GM06990 (cell line): ENCODE measurements around the gene FBXL13.

ENCODE experiments used
- DNase-seq: peaks from one replicate; pipeline ENCODE4 v3.0.0-alpha.2; 2011; ENCODE audit not compliant: insufficient read length; ENCODE audit errors: extremely low read depth
- H3K27me3 ChIP-seq: replicated peaks from 2 replicates; pipeline ENCODE4 v1.6.0; 2011; ENCODE audit warnings: low read length; ENCODE audit not compliant: control insufficient read depth, insufficient read depth
- H3K36me3 ChIP-seq: 2 replicates; pipeline ENCODE4 v1.5.1; 2011; ENCODE audit warnings: low read length; ENCODE audit not compliant: control insufficient read depth, insufficient read depth
- H3K4me3 ChIP-seq: replicated peaks from 2 replicates; pipeline ENCODE4 v1.5.1; 2011; ENCODE audit warnings: low read depth, mild to moderate bottlenecking, control low read depth, low read length
- CTCF ChIP-seq: IDR thresholded peaks from 2 replicates; pipeline ENCODE4 v1.5.1; 2011; ENCODE audit warnings: low read length, control low read depth, mild to moderate bottlenecking, inconsistent platforms; ENCODE audit not compliant: insufficient read depth, poor library complexity, severe bottlenecking

FBXL13 gene

GRCh38 chr7:102931757-102932156 is 142.8 kb downstream of the FBXL13 start:
- no peak for TF ChIP-seq CTCF
- no peak for DNase-seq
- Histone ChIP-seq H3K36me3 (no peaks in the 10 kb centered on the region), H3K4me3 (no peak overlapping the region), H3K27me3 (no peaks in the 10 kb centered on the region)

GRCh38 chr7:102927312-102927933 is 147.2 kb downstream of the FBXL13 start:
- Histone ChIP-seq H3K4me3 (no peak overlapping the region), H3K27me3 (no peaks in the 10 kb centered on the region), H3K36me3 (no peaks in the 10 kb centered on the region)
- no peak for DNase-seq
- no peak for TF ChIP-seq CTCF

- DNase-seq, result no peak
- Histone ChIP-seq H3K36me3 (no peaks in the 10 kb centered on the region), H3K27me3 (no peaks in the 10 kb centered on the region), H3K4me3 (no peak overlapping the region)
- TF ChIP-seq CTCF, result no peak
These were observed 147.8 kb downstream of the FBXL13 start for GRCh38 chr7:102926783-102927140.

GRCh38 chr7:102925976-102926782 is 148.4 kb downstream of the FBXL13 start:
- Histone ChIP-seq H3K36me3 (no peaks in the 10 kb centered on the region), H3K27me3 (no peaks in the 10 kb centered on the region), H3K4me3 (no peak overlapping the region)
- no peak for DNase-seq
- TF ChIP-seq CTCF, result no peak

GRCh38 chr7:102918845-102919244 is 155.8 kb downstream of the FBXL13 start:
- no peak for TF ChIP-seq CTCF
- no peak for DNase-seq
- Histone ChIP-seq H3K36me3 (no peaks in the 10 kb centered on the region), H3K27me3 (no peaks in the 10 kb centered on the region), H3K4me3 (no peak overlapping the region)
